ENCODE results near the gene CYP4X1.
"Not testable (repeated sequence)": the region's sequence is repeated elsewhere in the genome, so short reads cannot be mapped to it uniquely, and the experiment has no call there.

Gene CYP4X1

GRCh38 chr1:47023268-47024140 is at the start of gene CYP4X1:
Gene CYP4X1 (plus strand): TSS chr1:47023669. CDS start chr1:47023818, 149 bp downstream.
- no peak for DNase-seq

GRCh38 chr1:46983166-46983829 is 40.2 kb upstream of the CYP4X1 start:
- no peak for DNase-seq

GRCh38 chr1:46983830-46984586 is 39.5 kb upstream of the CYP4X1 start:
- no peak for DNase-seq

GRCh38 chr1:46990541-46990940 is 32.9 kb upstream of the CYP4X1 start:
- DNase-seq, result not testable (repeated sequence)

- no peak for DNase-seq
These were observed 32.2 kb upstream of the CYP4X1 start for GRCh38 chr1:46991083-46991923.

GRCh38 chr1:46996659-46997281 is 26.7 kb upstream of the CYP4X1 start:
- DNase-seq, result no peak

- DNase-seq, result no peak
These were observed 21.3 kb upstream of the CYP4X1 start for GRCh38 chr1:47002211-47002610.

- no peak for DNase-seq
These were observed 19.5 kb upstream of the CYP4X1 start for GRCh38 chr1:47003896-47004403.

GRCh38 chr1:47006437-47006836 is 17.0 kb upstream of the CYP4X1 start:
- DNase-seq, result not testable (repeated sequence)

- no peak for DNase-seq
These were observed 10.2 kb upstream of the CYP4X1 start for GRCh38 chr1:47013293-47013692.

GRCh38 chr1:47021070-47021469 is 2.4 kb upstream of the CYP4X1 start:
- no peak for DNase-seq

- DNase-seq, result no peak
These were observed 802 bp downstream of the CYP4X1 start for GRCh38 chr1:47024141-47024801.

- no peak for DNase-seq
These were observed 6.8 kb downstream of the CYP4X1 start for GRCh38 chr1:47030170-47030805.

GRCh38 chr1:47031059-47031458 is 7.6 kb downstream of the CYP4X1 start:
- no peak for DNase-seq

- DNase-seq, result no peak
These were observed 8.1 kb downstream of the CYP4X1 start for GRCh38 chr1:47031585-47031984.

GRCh38 chr1:47036764-47037163 is 13.3 kb downstream of the CYP4X1 start:
- no peak for DNase-seq

GRCh38 chr1:47059376-47059775 is 35.9 kb downstream of the CYP4X1 start:
- DNase-seq, result no peak

- no peak for DNase-seq
These were observed 43.7 kb downstream of the CYP4X1 start, which contains the start of gene CYP4Z1 for GRCh38 chr1:47067097-47067594. Gene CYP4Z1 (plus strand): TSS chr1:47067231. CDS start chr1:47067491, 260 bp downstream.

- not testable (repeated sequence) for DNase-seq
These were observed 45.6 kb downstream of the CYP4X1 start for GRCh38 chr1:47069080-47069479.

GRCh38 chr1:47069509-47069908 is 46.0 kb downstream of the CYP4X1 start:
- not testable (repeated sequence) for DNase-seq
